HG03045 (cell line): ENCODE data around the gene ATP1A1.

Source experiments
- ATAC-seq: cut with Tn5 transposase; IDR thresholded peaks from one replicate; pipeline ENCODE4 v1.9.1; 2021; ENCODE audit warnings: mild to moderate bottlenecking, moderate library complexity; ENCODE audit not compliant: unreplicated experiment

The ATP1A1 gene

DNA sequence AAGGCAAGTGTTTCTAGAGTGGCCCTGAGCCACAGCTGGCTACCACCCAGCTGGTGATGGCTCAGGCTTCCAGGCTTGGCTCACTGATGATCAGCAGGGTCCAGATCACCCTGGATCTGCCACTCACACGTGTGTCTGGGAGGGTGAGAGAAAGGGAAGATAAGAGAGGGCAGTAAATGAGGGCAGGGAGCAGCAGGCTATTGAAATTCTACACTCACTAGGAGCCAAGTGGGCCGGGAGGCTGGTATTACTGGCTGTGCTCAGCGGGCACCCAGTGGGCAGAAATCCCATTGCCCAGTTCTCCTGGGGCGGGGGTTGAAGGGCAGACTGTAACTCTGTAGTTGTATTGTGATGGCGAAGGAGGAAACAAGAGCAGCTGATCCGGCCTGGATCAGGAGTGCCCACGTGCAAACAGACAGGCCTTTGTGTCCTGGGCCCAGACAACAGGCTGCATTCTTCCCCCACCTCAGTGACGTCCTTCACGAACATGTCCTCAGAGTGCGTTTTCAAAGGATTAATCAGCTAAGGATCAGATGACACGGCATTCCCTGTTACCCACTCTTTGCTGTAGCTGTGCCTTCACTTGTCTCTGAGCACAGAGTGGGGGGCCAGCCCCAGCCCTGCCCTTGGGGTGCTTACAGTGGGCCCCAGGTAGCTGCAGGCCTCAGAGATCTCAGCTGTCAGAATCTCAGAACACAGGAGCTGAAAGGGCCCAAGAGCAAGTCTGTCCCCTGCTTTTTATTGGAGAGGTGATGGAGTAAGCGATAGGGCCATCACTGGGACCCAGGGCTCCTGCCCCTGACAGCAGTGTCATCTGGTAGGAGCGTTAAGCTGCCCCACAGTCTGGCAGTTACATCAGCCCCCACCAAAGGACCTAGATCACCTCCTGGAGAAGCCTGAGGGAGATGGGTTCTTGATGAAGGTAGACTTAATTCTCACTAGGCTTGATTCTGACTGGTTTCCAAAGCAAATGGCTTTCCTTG, 60.5 kb downstream of the ATP1A1 start:
- ATAC-seq, result no peak

DNA sequence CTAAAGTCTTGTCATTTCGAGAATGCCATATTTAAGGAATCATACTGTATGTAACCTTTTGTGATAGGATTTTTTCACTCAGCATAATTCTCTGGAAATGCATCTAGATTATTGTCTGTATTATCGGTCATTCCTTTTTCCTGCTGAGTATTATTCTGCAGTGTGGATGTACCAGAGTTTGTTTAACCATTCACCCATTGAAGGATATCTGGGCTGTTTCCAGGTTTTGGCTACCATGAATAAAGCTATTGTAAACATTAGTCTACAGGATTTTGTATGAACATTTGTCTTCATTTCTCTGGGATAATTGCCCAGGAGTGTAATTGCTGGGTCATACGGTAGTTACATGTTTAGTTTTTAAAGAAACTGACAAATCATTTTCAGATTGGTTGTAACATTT, 61.8 kb downstream of the ATP1A1 start:
- ATAC-seq, result no peak

DNA sequence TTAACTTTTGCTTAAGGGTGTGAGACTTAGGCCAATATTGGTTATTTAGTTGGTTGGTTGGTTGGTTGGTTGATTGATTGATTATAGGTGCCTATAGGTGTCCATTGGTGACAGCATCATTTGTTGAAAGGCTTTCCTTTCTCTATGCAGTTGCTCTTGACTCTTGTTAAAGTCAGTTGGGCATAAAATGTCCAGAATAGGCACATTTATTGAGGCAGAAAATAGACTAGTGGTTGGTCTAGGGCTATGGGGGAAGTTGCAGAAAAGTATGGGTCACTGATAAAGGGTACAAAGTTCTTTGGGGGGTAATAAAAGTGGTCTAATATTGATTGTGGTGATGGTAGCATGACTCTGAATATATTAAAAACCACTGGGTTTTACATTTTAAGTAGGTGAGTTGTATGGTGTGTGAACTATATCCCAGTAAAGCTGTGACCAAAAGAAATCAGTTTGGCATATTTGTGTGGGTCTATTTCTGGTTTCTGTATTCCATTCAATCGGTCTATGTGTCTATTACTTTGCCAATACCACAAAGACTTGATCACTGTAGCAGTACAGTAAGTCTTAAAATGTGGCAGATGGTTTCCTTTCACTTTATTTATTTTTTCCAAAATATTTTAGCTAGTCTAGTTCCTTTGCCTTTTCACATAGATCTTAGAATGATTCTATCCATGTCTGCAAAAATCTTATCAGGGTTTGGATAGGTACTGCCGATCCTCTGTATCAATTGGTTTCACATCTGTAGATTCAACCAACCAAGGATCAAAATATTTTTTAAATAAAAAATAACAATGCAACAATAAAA, 63.0 kb downstream of the ATP1A1 start:
- no peak for ATAC-seq

DNA sequence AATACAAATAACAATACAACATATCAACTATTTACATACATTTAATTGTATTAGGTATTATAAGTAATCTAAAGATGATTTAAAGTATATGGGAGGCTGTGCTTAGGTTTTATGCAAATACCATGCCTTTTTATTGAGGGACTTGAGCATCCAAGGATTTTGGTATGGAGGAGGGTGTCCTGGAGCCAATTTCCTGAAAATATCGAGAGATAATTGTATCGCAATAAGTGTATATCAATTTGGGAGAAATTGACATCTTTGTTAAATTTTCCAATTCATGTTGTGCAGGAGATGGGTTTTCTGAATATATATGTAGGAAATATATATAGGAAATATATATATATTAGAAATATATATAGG, 63.5 kb downstream of the ATP1A1 start:
- ATAC-seq, result no peak

DNA sequence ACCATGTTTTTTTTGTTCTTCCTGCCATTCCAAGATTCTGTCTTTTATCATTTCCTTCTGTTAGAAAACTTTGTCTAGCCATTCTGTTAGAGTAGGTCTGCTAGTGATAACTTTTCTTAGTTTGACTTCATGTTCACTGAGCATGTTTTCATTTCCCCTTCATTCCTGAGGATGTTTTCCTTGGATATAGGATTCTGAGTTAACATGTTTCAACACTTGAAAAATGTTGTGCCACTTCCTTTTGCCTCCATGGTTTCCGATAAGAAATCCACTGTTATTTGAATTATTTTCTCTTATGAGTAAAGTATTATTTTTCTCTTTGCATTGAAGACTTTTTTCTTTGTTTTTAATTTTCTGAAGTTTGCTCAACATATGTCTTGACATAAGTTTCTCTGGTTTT, 66.7 kb downstream of the ATP1A1 start:
- ATAC-seq, result no peak

GRCh38 chr1:116440731-116441130, 67.7 kb downstream of the ATP1A1 start:
- no peak for ATAC-seq

DNA sequence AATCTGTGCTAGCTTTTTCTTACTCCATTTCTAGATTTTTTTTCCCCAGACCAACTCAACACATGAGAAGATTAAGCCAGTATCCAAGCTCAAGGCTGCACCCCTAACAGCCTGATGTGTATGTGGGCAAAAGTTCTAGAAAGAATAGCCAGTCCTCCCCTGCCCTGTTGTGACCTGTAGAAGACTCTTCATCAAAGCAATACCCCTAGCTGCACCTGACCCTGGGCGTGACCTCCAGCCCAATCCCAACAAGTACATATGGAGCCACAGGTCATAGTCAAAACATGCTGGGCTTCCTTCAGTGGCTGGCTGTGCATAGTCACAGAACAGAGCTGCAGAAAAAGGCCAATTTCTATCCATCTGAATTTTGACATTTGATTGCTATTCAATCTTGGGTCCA, 72.5 kb downstream of the ATP1A1 start:
- no peak for ATAC-seq

DNA sequence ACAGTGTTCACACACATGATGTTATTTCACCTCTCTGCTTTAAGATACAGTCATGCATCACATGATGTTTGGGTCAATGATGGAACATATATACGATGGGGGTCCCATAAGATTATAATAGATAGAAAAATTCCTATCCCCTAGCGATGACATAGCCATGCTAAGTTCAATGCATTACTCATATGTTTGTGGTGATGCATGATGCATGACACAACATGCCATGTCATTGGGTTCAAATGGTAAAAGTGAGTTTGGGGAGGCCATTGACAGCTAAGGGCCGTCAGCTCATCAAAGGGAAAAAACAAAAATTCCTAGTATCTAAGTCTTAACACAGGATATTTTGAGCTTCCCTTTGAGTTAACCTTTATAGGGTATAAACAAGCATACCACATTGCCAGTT, 73.6 kb downstream of the ATP1A1 start:
- no peak for ATAC-seq

- no peak for ATAC-seq
Observed at GRCh38 chr1:116448785-116449385, 75.8 kb downstream of the ATP1A1 start.

DNA sequence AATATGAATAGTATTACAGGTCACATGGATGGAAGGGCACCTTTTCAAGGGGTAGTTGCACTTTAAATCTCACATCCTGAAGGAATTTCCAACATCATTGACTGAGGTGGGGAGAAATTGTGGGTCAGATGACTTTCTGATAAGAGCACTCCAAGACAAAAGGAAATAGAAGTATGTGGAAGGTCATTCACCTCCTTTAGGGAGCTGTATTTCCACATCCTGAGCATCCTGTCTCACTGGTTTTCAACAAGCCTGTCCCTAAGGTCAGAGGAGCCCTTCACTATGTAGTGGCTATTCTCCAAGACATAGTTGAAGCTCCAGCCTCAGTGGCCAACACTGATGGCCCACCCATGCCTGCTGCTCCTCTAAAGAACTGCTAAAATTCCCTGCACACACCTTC, 76.5 kb downstream of the ATP1A1 start:
- ATAC-seq, result no peak

GRCh38 chr1:116451702-116452101, 78.7 kb downstream of the ATP1A1 start:
- no peak for ATAC-seq

GRCh38 chr1:116453481-116453880, 80.4 kb downstream of the ATP1A1 start:
- no peak for ATAC-seq

GRCh38 chr1:116453906-116454305, 80.9 kb downstream of the ATP1A1 start:
- ATAC-seq, result no peak
